Midbrain (tissue), 1 donor: ENCODE measurements around the gene JMJD1C.
A peak's percentile ranks its signal among the peaks of the same experiment; 100 is the strongest.

Experiments used
- DNase-seq: peaks from one replicate; lab custom pipeline; 2025; lab: John Stamatoyannopoulos, UW

The JMJD1C gene

DNA sequence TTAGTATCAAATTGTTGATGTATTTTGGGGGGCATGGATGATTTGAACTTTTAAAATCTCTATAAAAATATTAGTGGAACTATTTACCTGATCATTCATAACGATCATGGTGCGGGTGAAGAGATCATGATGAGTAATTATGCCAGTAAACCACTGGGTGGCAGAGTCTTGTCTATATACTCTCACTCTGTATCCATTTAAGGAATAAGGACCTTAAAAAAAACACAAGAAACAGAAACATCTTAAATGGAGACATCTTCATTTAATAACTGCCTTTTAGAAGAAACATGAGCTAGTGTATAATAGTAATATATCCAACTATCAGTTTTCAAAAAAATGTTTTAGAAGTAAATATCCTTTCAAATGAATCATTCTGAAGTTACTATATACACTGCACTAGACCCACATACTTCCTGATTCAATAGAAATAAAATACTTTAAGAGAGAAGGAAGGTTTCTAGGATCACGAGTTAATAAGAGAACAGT is 248.6 kb downstream of the JMJD1C start:
- peak; percentile 58 for DNase-seq

DNA sequence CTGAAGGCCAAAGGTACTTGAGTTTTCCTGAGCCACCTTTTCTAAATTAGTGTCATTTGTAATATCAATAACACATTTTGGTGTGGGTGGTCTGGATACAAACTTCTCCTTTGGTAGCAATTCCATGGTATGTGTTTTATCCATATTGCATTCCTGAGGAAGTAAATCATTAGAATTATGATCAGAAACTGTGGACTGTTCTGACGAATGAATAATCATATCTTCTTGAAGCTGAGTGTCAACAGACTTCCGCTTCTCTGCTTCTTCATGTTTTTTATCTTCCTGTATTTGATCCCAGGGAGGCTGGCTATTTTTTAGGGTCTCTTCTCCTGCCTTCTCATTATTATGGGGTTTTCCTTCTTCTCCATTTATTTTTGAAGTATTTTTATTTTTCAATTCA is 251.2 kb downstream of the JMJD1C start:
- no peak for DNase-seq

DNA sequence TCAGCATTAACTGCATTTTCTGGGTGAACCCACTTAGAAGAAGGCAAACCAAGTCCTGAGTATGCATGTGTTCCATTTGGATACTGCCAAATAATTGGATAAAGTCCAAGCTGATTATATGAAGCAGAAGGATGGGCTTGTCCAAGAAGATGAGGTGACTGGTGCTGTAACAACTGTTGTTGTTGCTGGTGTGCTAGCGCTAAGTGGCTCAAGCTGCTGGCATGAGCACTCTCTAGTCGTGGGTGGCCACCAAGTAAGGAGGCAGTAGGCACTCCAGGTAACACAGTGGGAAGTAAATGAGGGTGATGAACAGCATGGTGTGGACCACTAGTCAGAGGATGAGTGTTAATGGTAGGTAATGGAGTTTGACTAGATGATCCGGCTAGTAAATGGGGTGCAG is 252.3 kb downstream of the JMJD1C start:
- DNase-seq, result no peak

DNA sequence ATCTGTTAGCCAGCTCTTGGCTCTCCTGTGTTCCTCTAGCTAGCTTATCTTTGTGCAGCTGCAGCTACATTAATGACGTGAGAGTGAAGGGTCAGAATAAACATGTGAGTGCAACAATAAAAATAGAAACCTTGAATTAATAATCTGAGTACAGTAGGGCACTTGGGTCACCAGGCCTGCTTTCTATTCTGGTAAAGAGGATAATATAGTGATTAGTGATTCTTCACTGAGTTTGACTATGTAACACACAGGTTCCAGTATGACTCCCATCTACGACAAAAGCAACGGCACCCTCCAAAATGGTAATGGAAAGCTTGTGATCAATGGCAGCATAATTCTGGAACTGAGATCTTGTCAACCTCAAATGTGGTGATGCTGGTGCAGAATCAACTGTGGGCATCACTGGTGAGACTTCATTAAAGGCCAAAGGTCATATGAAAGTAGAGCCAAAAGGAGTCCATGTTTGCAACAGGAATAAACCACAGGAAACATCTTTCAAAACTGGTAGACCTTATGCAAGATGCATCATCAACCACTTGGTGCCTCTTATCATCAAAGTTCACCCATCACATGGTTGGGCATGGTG is 255.1 kb downstream of the JMJD1C start:
- no peak for DNase-seq

DNA sequence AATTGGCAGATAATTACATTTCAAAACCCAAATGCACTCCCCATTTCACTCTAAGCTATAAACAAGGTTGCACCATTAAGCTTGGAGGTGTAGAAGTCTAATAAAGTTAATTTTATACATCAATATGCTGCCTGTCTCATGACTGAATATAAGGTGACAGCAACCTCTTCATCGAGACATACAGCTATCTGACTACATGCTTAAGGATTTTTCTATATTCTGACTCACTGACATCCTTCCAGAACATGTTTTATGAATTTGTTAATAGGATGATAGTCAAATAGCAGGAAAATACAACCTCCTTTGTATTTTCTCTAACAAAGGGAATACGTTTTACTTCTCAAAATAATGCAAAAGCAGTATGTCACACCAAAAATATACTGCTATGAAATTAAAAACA is 256.1 kb downstream of the JMJD1C start:
- no peak for DNase-seq

DNA sequence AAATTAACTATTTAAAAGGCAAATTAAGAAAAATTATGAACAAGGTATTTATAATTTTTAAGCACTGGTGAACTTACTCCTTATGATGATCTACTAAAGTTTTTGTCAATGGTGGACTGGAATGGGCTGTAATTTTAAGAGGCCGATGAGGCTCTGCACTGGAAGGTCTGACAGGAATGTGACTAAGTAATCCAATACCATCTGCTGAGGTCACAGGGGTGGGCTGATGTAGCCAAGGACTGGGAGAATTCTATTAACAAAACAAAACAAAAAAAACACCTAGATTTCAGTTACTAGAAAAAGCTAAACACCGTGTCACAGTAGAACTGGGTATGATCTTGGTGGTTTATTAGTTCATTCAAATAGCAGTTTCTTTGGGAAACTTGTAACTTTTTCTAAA is 256.8 kb downstream of the JMJD1C start:
- no peak for DNase-seq

DNA sequence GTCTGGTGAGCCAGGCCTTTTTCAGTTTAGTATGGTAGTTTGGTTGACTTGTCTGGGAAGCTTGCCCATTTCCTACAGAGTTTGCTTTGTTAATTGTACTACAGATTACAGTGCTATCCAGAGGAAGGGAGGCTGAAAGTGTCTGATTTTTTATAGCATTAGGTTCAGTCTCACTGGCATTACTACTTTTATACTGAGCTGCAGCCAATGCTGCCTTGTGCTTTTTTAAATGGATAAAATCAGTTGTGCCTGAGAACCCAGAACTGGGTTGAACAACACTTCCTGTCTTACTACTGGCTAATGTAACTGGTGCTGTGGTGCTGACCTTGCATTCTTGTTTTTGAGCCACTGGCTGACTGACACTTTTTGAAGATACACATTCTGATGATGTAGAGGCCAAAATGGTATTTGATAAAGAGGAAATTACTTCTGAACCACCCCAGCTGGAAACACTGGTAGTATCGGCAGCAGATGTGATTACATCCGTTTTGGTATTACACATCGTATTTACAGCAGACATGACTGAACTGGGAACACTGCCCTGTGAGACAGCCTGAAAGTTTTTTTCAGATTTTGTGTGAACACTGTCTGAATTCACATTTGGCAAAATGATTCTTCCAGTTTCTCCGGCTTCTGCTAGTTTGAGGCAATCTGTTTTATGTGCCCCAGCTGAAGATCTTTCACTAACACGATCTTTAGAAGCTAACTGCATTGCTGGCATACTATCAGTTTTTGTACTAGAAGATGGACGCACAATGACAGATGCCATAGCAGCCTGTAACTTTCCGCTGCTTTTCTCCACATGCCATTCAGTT is 258.6 kb downstream of the JMJD1C start:
- DNase-seq, result peak; percentile 77

DNA sequence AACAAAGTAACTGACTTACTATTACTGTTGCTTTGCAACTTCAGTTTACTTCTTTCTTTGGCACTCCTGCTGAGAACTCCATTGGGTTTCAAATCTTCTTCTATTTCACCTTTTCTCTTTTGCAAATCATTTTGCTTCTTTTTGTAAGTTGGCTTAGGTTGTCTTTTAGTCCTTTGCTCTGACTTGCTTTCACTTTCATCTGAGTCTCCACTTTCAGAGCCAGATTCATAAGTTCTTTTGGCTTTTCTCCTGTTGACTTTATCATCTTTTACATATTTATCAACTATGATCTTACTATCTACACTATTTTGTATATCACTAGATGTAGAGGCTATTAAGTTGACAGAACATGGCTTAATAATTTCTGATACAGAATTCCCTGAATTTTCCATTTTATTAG is 259.2 kb downstream of the JMJD1C start:
- DNase-seq, result peak; percentile 61

DNA sequence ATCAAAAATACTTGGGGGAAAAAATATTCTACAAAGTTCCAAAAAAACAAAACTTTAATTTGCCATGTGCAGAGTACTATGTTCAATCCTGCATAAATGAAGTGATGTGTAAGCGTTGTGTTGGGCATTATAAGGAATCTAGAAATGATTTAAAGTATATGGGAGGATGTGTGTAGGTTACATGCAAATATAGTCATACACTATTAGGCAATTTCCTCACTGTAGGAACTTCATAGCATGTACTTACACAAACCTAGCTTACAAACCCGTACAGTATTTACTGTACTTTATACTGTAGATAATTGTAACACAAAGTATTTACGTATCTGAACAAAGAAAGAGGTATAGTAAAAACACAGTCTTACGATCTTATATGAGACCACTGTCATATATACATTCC is 260.4 kb downstream of the JMJD1C start:
- DNase-seq, result no peak

DNA sequence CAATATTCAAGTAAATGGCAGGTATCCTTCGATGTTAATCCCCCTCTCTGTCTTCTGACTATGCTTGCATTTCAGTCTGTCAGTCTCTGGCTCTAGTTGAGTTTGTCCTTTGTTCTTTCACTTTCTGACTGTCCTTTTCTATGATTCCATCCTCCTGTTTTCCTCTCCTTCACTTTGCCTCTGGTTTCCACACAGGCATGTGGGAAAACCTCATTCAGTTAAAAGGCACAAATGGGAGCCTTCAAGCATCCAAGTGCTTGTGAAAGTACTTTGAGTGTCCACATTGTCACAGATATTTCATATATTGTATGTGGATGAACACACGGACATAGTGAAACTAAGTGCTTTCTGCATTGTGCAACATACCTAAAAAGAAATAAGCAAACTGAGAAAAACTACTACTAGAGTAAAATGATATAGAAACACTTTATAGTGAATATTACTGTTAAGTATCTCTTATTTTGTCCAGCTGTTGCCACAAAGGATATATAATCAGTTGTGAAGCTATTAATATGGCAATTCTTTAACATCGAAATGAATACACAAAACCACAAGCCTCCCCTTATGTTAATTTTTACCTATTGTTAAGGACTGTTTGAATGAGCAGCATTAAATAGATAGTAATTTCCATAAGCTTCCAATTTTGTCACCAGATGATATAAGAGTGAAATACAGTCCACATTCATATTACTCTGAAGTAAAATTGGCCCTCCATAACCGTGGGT is 260.9 kb downstream of the JMJD1C start:
- no peak for DNase-seq

DNA sequence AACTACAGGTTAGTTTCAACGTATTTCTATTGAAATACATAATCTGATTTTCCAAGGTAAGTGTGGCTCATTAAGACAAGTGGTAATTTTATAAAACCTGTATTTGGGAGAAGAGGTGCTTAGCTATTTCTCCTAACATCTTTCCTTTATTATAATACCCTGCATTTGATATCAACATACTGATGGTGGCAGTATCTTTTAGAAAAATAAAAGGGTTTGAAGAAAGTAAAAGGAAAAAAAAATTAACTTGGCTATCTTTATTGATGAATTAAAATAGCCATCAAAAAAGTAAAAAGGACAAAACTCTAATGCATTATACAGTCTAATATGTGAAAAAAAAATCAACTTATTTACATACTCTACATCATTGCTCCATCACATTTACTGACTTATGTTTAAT is 264.7 kb downstream of the JMJD1C start:
- DNase-seq, result no peak

DNA sequence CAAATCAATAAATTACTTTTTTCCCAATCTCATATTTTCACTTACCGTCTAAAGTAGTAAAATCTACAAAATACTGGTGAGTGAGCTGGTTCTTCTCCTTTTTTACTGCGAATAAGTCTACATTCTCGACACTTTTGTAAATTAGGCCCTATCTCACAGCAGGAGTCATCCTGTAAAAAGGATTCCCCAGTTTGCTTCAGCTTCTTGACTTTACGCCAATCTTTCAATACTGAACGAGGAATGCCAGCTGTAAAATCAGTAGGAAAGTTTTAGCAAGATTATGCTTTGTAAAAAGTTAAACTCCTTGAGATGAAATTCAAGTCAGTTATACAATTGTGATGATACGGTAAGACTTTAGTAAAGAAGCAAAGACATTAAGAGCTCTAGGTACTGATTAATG is 265.3 kb downstream of the JMJD1C start:
- DNase-seq, result no peak

DNA sequence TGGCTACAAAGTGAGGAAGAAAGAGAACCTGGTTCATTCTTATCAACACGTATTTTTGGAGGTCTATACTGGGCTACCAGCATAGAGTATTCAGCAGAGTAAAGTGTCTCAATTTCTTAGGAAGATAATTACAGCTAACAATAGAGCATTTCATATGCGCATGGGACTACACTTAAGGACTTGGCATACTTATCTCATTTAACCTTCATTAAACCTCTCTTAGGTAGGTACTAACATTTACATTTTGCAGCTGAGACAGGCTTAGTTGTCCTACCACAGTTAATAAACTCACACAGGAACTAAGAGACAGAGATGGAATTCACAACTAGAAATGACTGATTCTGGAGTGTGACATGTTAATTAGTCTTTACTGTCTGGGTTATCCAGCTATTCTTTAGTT is 266.1 kb downstream of the JMJD1C start:
- no peak for DNase-seq

DNA sequence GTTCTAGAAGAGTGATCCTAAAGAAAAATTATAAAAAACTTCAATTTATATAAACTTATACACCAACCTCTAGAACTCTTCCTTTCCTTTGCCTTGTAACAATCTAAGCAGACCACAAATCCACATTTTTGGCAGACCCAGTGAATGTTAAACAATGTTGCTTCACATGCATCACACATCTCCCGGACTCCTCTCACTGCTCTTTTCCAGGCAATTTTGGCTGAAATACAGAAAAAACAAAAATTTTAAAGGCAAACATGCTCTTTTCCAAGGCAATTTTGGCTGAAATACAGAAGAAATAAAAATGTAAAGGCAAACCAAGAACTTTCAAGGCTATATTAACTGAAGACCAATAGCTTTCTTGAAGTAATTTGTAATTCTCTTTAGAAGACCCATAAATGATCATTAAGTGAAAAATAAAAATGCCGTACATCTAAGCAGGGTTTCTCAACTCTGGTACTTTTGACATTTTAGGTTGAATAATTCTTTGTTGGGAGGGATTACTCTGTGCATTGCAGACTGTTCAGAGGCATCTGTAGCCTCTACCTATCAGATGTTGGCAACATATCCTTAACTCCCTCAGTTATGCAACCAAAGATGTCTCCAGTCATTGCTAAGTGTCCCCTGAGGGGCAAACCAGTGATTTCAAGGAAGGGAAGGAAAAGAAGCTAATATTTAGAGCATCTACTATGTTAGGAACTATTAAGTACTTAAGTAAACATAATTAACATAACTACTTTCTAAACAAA is 268.3 kb downstream of the JMJD1C start:
- DNase-seq, result no peak

DNA sequence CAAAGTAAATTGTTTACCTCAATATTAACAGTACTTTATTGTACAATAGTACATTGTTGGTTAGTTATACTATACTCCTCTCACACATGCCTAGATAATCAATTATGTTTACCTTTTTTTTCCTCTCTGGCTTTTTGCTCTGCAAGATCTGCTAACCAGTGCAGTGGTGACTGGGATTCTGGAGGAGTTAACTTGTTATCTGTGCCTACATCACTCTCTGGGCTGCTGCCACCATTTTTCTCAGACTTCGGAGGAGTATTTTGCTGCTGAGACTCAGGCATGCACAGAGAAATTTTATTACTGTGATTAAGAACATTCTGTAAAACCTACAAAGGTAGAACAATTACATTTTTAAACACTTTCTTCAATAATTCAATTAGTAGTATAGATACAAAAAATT is 273.0 kb downstream of the JMJD1C start:
- no peak for DNase-seq

DNA sequence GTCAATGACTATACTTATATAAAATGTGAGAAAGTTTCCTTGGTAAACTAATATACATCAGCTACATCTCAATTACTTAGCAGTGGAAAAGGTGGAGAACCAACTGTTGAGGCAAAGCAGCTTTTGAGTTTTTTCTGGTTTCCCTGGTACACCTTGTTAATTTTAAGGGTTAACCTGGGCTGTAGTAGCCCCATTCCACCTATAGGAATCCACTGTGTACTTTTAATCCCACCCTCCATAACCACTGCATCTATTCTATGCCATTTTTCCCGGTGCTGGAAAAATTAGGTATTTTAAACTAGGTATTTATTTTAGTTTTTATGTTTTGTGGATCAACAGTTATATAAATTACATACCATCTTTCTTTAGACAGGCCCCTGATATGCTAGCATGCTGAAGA is 290.2 kb downstream of the JMJD1C start:
- DNase-seq, result no peak

DNA sequence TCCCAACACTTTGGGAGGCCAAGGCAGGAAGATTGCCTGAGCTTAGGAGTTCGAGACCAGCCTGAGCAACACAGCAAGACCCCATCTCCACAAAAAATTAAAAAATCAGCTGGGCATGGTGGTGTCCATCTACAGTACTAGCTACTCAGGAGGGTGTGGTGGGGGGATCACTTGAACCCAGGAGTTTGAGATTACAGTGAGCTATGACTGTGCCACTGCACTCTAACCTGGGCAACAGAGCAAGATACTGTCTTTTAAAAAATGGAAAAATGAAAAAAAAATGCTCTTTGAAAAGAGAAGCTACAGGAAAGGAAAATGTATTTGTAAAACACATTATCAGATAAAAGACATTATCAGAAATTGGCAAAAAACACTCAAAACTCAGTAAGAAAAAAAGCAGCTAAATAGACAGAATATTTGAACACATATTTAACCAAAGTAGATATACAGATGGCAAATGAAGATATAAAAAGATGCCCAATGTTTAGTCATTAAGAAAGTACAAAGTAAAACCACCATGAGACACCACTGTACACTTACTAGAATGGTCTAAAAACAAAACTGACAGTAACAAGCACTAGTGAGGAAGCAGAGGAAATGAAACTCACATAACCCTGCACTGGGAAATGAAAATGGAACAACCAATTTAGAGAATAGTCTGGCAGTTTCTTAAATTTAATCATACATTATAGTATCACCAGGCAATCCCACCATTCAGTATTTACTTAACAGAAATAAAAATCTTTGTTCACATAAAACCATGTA is 292.1 kb downstream of the JMJD1C start:
- DNase-seq, result no peak

DNA sequence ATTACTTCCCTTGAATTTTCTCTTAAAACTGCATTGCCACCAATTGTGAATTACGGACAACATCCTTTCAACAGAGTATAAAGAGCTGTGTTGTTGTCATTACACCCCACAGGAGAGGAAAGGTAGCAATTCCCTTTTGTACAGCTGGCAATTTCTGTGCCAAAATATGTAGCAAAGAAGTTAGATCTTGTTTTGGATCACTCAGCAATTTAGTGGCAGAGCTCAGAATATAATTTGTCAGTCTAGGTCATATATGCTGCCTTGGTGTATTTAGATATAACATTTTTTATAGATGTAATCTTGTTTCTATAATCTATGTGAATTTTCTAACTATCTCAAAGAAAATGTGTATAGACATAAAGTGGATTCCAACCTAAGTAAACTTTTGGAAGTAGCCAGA is 293.9 kb downstream of the JMJD1C start:
- no peak for DNase-seq

DNA sequence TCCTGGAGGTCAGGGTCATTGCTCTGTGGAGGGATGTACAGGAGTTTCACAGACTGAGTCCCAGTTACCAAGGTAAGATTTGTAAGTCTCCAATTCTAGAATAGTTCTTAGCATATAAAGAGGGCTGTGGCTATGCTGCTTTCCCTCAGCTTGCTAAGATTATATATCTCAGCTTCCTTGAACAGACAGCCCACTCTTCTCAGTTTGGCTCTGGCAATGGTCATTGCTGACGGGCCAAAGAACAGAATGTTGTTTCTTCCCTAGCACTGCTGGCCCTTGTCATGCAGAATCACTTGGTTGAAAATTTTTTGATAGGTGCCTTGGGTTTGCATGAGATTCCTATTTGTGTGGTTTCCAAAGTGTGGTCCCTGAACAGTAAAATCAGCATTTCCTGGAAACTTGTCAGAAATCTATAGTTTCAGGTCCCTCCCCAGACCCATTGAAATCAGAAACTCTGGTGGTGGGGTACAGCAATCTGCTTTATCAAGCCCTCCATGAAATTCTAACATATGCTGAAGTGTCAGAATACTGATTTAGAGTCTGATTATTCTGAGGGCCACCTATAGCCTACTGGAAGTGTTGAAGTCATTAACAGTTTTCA is 294.4 kb downstream of the JMJD1C start:
- no peak for DNase-seq

DNA sequence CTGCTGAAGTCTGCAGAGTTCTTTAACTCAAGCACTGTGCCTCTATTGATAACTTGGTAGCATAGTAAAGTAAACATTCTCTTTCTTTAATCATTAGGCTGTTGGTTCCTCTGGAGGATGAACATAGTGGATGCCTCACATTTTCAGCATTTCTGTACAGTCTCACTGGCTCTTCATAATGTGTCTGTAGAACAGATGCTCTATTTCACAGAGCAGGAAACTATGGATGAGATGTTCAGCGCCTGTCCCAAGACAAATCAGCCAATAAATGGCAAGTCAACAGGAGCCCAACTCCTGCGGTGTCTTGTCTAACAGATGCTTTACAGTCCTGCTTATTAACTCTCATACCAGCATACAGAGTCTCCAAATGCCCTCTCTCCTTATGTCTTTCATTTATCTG is 296.2 kb downstream of the JMJD1C start:
- DNase-seq, result no peak

DNA sequence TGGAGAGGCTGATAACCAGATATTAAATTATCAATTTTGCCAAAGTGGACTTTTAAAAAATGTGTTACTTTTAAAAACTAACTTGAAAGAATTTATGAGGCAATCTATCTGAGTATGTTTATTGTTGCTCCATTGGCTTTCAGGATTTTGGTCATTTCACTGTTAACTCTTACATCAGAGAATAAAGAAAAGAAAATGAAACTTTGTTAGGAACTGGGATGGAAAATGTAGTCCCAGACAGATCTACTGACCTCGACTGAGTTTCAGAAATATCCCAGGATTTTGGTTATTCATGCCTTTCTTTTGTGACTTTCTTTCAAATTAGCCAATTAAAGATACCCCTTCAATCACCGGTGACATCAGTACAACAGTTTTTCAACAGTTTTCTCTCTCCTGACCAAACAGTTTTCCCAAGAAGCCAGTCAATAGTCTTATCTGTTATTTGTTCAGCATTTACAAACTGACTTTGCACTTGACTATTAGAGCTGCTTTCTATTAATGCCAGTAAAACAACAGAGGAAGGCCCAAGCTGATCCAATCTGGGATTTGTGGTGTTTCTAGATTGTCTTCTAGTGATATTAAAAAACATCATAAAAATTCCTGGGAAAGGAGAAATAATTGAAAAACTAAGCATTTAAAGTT is 296.8 kb downstream of the JMJD1C start:
- DNase-seq, result no peak
